ENCODE data around the gene TSGA10. TPM values are rescaled to one million over a fixed set of nuclear protein-coding genes. Genes with fewer than 3 reads are reported as not detected.
A peak's percentile ranks its signal among the peaks of the same experiment; 100 is the strongest.

The TSGA10 gene
- total RNA-seq, 3 donors from 2014 or later = 2.8 to 5.5 (median 3.4) TPM

DNA sequence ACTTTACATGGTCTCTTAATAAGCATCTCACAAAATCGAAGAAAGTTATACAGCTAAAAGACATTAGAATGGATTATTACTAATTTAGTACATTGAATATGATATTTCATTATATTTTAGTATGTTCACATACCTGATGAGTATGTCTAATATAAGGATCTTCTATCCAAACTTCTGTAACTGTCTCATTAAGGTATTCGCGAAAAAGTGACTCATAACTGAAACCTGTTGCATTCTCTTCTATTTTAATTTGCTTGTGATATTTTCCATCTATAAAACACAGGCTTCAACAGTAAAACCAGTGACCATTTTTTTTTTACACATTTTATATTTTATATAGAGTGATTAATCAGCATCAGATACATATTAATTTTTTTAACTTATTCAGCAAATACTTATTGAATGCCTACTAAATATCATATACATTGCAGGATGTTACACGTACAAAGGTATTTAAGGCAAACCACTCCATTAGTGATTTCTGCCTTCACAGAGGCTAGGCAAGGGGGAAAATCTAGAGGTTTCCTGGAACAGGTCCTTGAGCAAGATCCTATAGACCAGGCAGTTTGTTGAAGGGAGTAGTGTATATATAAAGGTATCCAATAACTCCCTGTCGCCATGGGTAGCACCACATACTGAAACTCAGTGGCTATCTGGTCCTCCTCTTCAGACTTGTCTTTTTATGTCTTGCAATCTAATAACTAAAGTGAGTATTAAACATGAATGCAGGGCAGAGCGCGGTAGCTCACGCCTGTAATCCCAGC, 16.8 kb upstream of the TSGA10 start:
- Mint-ChIP-seq H3K4me1 (ENCODE audit: low read depth) (peaks cover 30% of the 10 kb centered on the region), H3K4me3 (no peak overlapping the region), H3K9me3 (no peaks in the 10 kb centered on the region), H3K27me3 (ENCODE audit: low read depth) (no peaks in the 10 kb centered on the region), H3K36me3 (ENCODE audit: insufficient read depth) (peaks cover 27% of the 10 kb centered on the region)
- ATAC-seq (no peak), DNase-seq (no peak)

DNA sequence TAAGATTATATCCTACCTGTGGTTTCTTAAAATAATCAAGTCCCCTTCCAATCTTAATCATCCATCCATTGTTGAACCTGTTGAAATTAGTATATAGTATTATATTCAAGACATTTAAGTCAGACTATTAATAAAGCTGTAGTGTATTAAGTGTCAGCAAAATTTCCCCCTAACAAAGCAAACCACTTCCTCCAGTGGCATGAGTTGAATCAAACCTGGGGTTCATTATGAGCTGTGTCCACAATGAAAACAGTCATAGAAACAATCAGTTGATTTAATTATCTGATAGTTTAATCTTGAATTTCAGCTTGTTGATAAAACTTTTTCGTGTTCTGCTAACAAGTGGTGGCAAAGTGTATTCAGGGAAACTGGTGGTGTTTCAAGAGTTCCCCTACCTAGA, 14.8 kb upstream of the TSGA10 start:
- Mint-ChIP-seq H3K9me3 (no peaks in the 10 kb centered on the region), H3K4me3 (no peak overlapping the region), H3K27me3 (ENCODE audit: low read depth) (no peaks in the 10 kb centered on the region), H3K4me1 (ENCODE audit: low read depth) (peaks cover 17% of the 10 kb centered on the region), H3K36me3 (ENCODE audit: insufficient read depth) (peaks cover 38% of the 10 kb centered on the region)
- no peak for DNase-seq
- no peak for ATAC-seq

GRCh38 chr2:99166218-99166617, 11.5 kb upstream of the TSGA10 start:
- no peak overlapping the region for H3K4me3 Mint-ChIP-seq
- H3K36me3 Mint-ChIP-seq (ENCODE audit: insufficient read depth) = peaks cover 43% of the 10 kb centered on the region
- H3K9me3 Mint-ChIP-seq = no peaks in the 10 kb centered on the region
- H3K27me3 Mint-ChIP-seq (ENCODE audit: low read depth) = no peaks in the 10 kb centered on the region
- H3K4me1 Mint-ChIP-seq (ENCODE audit: low read depth) = peaks cover 12% of the 10 kb centered on the region
- ATAC-seq (no peak), DNase-seq (no peak)

- H3K4me3 Mint-ChIP-seq = no peak overlapping the region
- no peaks in the 10 kb centered on the region for H3K27me3 Mint-ChIP-seq (ENCODE audit: low read depth)
- H3K4me1 Mint-ChIP-seq (ENCODE audit: low read depth) = peaks cover 33% of the 10 kb centered on the region
- ATAC-seq (no peak), DNase-seq (no peak)
- peaks cover 30% of the 10 kb centered on the region for H3K36me3 Mint-ChIP-seq (ENCODE audit: insufficient read depth)
- no peaks in the 10 kb centered on the region for H3K9me3 Mint-ChIP-seq
Observed at GRCh38 chr2:99159594-99159993, 4.9 kb upstream of the TSGA10 start.

DNA sequence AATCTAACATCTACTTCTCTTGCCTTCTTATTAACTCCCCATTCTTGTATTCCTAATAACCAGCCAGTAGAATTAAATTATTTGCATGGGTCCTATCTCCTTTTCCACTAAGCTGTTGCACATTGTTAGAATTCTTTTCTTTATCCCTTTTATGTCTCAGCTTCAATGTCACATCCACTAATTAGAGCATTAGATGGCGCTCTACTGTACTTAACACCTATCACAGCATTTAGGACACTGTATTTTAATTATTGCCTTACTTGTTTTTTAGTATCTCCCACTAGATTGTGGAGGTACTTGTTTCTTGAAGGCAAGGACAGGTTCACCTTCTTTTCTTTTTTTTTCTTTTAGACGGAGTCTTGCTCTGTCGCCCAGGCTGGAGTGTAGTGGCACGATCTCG, 3.9 kb upstream of the TSGA10 start:
- Mint-ChIP-seq H3K36me3 (ENCODE audit: insufficient read depth) (peaks cover 24% of the 10 kb centered on the region), H3K4me1 (ENCODE audit: low read depth) (peaks cover 33% of the 10 kb centered on the region), H3K27me3 (ENCODE audit: low read depth) (no peaks in the 10 kb centered on the region), H3K9me3 (no peaks in the 10 kb centered on the region), H3K4me3 (no peak overlapping the region)
- ATAC-seq (no peak), DNase-seq (no peak)

DNA sequence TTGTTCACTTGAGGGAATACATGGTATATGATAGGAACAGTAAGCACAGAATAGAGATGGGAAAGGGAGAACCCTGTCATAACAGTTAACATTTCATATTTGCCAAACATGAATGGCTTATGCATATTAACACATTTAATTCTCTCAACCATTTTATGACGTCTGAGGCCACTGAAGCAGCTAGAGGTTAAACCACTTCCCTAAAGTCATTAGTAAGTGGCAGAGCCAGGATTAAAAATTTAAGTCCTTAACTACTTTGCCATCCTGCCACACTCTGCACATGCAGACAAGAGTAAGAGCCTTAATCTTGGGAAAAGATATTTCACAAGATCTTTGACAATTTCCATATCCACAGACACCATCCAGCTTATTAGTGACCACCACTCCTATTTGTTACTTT, 2.1 kb upstream of the TSGA10 start:
- no peaks in the 10 kb centered on the region for H3K27me3 Mint-ChIP-seq (ENCODE audit: low read depth)
- peaks cover 17% of the 10 kb centered on the region for H3K36me3 Mint-ChIP-seq (ENCODE audit: insufficient read depth)
- no peaks in the 10 kb centered on the region for H3K9me3 Mint-ChIP-seq
- H3K4me1 Mint-ChIP-seq (ENCODE audit: low read depth) = peaks cover 31% of the 10 kb centered on the region
- DNase-seq (no peak), ATAC-seq (no peak)
- no peak overlapping the region for H3K4me3 Mint-ChIP-seq

GRCh38 chr2:99153921-99154604, 679 bp downstream of the TSGA10 start:
- DNase-seq = no peak
- Mint-ChIP-seq H3K4me3 (no peak overlapping the region), H3K27me3 (ENCODE audit: low read depth) (no peaks in the 10 kb centered on the region), H3K4me1 (ENCODE audit: low read depth) (peaks cover 32% of the 10 kb centered on the region), H3K36me3 (ENCODE audit: insufficient read depth) (peaks cover 16% of the 10 kb centered on the region), H3K9me3 (no peaks in the 10 kb centered on the region)
- ATAC-seq = no peak

DNA sequence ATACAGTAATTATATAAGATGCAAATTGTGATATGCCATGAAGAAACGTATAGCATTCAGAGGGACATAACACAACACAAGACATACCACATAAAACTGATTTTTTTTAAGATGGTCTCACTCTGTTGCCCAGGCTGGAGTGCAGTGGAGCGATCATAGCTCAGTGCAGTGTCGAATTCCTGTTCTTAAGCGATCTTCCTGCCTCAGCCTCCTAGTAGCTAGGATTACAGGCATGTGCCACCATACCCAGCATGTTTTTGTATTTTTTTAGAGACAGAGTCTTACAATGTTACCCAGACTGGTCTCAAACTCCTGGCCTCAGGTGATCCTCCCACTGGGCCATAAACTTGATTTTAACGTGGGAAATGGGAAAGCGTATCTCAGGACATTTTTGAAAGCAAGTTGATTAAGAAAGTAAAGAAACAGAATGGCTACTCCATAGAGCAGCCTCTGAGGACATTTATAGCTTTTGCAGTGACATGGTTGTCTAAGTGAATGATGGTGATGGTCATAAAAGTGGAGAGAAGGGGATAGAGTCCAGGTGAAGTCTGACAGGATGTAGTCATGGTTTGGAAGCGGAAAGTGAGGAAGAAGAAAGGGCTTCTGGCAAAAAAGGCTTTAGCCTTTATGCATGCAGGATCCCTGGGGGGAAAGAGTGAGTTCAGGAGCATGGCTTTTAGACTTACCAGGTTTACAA, 2.4 kb downstream of the TSGA10 start:
- H3K4me3 Mint-ChIP-seq = no peak overlapping the region
- ATAC-seq = no peak
- DNase-seq = no peak
- H3K4me1 Mint-ChIP-seq (ENCODE audit: low read depth) = peaks cover 26% of the 10 kb centered on the region
- peaks cover 6% of the 10 kb centered on the region for H3K36me3 Mint-ChIP-seq (ENCODE audit: insufficient read depth)
- no peaks in the 10 kb centered on the region for H3K9me3 Mint-ChIP-seq
- no peaks in the 10 kb centered on the region for H3K27me3 Mint-ChIP-seq (ENCODE audit: low read depth)

- H3K4me3 Mint-ChIP-seq = no peak overlapping the region
- no peaks in the 10 kb centered on the region for H3K27me3 Mint-ChIP-seq (ENCODE audit: low read depth)
- H3K36me3 Mint-ChIP-seq (ENCODE audit: insufficient read depth) = peaks cover 3% of the 10 kb centered on the region
- H3K9me3 Mint-ChIP-seq = no peaks in the 10 kb centered on the region
- DNase-seq = no peak
- no peak for ATAC-seq
- H3K4me1 Mint-ChIP-seq (ENCODE audit: low read depth) = peaks cover 11% of the 10 kb centered on the region
Observed at GRCh38 chr2:99150706-99151105, 4.0 kb downstream of the TSGA10 start.

DNA sequence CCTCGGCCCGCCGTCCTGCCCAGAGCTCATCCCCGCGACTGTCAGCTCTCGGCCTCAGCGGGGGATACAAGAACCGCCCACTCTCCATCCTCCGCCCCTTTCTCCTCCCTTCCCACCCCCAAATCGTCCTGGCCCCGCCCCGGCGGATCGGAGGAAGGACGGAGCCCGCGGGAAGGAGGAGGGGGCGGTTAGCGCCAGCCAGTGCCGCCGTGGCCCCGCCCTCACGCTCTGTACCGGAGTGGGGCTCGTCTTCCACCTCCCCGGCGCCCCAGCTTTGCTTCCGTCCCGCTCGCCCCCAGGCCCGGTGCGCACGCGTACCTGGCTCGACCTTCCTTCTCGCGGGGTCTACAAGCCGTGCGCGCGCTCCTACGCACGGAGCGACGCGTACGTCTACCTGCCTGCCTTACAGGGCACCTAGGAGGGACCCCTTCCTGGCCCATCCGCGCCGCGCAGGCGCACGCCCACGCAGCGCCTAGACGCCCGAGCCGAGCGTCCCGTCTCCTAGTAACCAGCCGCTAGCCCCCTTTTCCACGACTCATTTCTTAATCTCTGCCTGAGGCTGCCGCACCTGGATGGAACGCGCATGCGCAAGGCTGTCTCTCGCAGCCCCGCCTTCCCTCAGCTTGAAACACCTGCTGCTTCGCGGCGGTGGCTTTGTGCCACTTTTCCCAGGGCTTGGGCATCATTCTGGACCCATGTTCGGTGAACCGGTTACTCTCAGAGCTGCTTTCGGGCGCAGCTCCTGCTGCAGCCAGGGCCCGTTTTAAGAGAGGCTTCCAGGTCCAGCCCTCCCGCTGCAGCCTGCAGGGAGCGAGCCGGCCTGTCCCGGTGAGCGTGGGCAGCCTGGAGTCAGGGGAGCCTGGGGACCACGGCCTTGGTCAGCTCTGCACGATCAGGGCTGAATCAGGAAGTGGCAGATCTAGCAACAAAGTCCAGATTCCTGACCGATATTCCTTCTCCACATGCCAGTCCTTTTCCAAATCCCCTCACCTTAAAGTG, 13.3 kb downstream of the TSGA10 start, which contains the start of gene C2orf15:
Gene C2orf15, plus strand, starts transcription at position 598 of the 999 bp plus-strand sequence. CDS start 8,852 bp downstream, outside the sequence.
- ATAC-seq = peak; percentile 94 to 95
- DNase-seq = peak; percentile 98
- Mint-ChIP-seq H3K4me3 (peak within 1 kb of the TSS; percentile 95), H3K4me1 (ENCODE audit: low read depth) (peaks cover 17% of the 10 kb centered on the region), H3K9me3 (peaks cover 4% of the 10 kb centered on the region), H3K36me3 (ENCODE audit: insufficient read depth) (peaks cover 6% of the 10 kb centered on the region), H3K27me3 (ENCODE audit: low read depth) (no peaks in the 10 kb centered on the region)

DNA sequence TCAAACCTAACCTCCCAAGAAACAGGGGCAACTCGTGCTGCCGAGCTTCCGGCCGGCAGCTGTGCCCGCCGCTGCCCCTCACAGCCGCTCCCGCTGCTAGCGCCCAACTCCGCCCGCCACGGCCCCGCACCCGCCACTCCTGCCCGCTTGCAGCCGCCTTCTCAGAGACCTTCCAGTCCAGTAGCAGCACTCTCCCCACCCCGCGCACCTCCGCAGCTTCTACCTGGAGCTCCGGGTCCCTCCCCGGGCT, 14.0 kb downstream of the TSGA10 start:
- Mint-ChIP-seq H3K27me3 (ENCODE audit: low read depth) (no peaks in the 10 kb centered on the region), H3K4me3 (peak overlapping the region; percentile 95), H3K36me3 (ENCODE audit: insufficient read depth) (peaks cover 6% of the 10 kb centered on the region), H3K4me1 (ENCODE audit: low read depth) (peaks cover 17% of the 10 kb centered on the region), H3K9me3 (peaks cover 4% of the 10 kb centered on the region)
- ATAC-seq (peak; percentile 30 to 42), DNase-seq (no peak)

DNA sequence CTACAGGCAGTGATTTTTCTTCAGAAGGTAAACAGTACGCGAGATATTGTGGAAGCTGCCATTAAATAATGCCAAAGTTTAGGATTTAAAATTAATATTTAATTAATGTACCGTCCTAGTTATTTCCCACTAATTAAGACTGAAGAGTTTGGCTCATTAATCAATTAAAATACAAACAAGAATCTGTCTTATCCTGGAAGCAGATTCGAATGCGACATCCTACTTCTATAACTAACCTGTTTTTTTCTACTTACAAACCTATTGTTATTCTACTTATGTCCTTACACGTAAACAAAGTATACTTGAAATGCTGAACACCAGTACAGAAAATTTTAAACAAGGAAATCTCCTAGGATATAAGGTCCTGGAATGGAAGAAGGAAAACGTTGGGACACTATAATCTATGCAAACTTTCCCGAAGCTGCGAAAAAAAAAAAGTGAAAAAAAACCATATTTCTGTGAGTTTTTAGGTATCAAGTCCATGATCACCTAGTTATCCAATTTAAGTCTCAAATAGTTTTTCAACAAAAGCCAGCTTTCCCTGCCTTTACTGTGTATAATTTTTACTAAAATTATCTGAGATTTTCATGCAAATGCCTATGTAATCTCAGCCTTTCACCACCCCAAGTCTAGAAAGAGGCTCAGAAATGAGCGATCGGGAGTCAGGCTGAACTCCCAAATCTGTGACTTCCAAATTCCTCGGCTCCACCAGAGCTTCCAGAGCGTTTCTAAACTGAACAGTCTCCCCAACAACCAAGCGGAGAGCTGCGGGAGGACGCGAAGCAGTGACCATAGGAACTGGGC, 14.5 kb downstream of the TSGA10 start:
- H3K9me3 Mint-ChIP-seq = peaks cover 4% of the 10 kb centered on the region
- ATAC-seq = no peak
- no peak for DNase-seq
- peaks cover 6% of the 10 kb centered on the region for H3K36me3 Mint-ChIP-seq (ENCODE audit: insufficient read depth)
- peak overlapping the region; percentile 95 for H3K4me3 Mint-ChIP-seq
- H3K27me3 Mint-ChIP-seq (ENCODE audit: low read depth) = no peaks in the 10 kb centered on the region
- peaks cover 17% of the 10 kb centered on the region for H3K4me1 Mint-ChIP-seq (ENCODE audit: low read depth)

- Mint-ChIP-seq H3K36me3 (ENCODE audit: insufficient read depth) (peaks cover 9% of the 10 kb centered on the region), H3K4me1 (ENCODE audit: low read depth) (peaks cover 17% of the 10 kb centered on the region), H3K27me3 (ENCODE audit: low read depth) (no peaks in the 10 kb centered on the region), H3K9me3 (peaks cover 7% of the 10 kb centered on the region), H3K4me3 (no peak overlapping the region)
- ATAC-seq (no peak), DNase-seq (no peak)
Observed at GRCh38 chr2:99139003-99139402, 15.7 kb downstream of the TSGA10 start.

Measured in activated T-cell treated with anti-CD3 and anti-CD28 coated beads, Interleukin-2, amount 50 U/mL, for 4 hours (primary cell).